Medulla oblongata (tissue), 1 donor: ENCODE measurements around the gene FYB1.
"Not testable (repeated sequence)": the region's sequence is repeated elsewhere in the genome, so short reads cannot be mapped to it uniquely, and the experiment has no call there.

Source experiments
- DNase-seq: peaks from one replicate; pipeline ENCODE4 v3.0.0-alpha.2; 2015; ENCODE audit errors: extremely low spot score

The FYB1 gene

DNA sequence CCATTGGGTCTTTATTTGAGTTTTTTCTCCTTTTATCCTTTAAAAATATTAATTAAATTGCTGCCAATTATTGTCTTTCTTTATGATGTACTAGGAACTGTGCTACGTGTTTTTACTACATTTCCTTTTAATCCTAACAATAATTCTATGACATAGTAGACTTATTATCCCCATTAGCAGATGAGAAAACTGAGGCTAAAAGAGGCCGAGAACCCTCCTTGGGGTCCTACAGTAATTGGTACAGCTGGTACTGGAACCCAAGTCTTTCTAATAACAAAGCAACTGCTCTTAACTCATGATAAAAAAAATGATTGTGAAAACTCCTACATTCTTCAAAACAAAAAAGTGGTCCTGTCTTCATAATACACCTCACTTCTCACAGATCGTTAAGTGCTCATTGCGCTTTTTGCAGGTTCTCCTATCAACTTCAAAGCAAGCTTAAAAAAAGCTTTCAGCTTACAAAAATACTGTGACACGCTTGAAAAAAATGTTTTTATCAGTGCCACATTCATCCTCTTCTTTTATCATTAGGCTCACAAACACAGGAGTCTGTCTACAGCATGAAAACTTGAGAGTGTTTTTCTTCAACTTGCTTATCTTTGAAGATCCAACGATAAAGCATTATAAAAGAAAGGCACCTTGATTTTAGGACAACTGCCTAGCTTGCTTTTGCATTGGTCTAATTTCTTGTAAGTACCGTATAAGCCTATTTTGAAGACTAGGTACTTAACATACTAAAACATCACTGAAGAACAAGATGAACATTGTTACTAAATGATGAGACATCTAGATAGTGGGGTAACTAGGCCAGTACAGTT, 32.4 kb downstream of the FYB1 start:
- no peak for DNase-seq

DNA sequence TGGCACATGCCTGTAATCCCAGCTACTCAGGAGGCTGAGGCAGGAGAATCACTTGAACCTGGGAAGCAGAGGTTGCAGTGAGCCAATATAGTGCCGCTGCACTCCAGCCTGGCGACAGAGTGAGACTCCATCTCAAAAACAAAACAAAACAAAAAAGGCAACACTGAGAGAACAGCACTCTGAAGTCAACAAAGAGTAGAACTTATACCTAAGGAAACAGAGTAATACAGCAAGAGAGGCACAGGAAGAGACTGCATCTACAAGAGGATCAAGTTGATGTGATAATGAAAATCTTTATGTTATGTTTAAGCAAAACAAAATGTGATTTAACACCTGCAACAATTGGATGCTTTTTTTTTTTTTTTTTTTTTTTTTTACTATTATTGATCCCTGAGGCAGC, 33.1 kb downstream of the FYB1 start:
- DNase-seq, result no peak

- no peak for DNase-seq
These were observed 33.6 kb downstream of the FYB1 start for GRCh38 chr5:39185761-39186160.

DNA sequence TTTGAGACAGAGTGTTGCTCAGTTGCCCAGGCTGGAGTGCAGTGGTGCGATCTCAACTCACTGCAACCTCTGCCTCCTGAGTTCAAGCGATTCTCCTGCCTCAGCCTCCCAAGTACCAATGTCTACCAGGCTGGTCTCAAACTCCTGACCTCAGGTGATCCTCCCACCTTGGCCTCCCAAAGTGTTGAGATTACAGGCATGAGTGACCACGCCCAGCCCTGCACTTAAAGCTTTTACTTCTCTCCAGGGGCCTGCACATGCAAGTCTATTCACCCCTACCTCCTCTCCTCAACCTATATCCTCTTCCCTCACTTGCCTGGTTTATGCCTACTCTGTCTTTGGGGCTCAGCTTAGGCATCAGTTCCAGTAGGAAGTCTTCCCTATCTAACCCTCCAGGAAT, 39.8 kb downstream of the FYB1 start:
- DNase-seq, result not testable (repeated sequence)

DNA sequence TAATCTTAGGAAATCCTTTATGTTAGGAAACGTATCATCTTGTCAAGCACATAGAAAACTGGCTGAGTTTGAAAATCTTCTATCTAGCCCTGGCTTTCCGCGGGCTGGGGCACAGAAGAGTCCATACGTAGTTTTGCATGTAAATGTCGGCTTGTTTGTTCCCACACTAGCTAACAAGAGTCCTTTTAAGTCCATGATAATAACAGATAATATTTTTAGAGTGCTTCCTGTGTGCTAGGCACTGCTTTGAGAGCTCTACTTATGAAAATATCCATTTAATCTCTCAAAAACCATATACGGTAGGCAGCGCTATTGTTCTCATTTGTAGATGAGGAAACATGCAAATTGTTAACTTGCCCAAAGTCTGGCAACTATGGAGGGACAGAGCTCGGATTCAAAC, 40.5 kb downstream of the FYB1 start:
- DNase-seq, result no peak

GRCh38 chr5:39178171-39178570, 41.2 kb downstream of the FYB1 start:
- DNase-seq, result no peak

GRCh38 chr5:39177631-39177964, 41.8 kb downstream of the FYB1 start:
- DNase-seq, result peak; percentile 46

DNA sequence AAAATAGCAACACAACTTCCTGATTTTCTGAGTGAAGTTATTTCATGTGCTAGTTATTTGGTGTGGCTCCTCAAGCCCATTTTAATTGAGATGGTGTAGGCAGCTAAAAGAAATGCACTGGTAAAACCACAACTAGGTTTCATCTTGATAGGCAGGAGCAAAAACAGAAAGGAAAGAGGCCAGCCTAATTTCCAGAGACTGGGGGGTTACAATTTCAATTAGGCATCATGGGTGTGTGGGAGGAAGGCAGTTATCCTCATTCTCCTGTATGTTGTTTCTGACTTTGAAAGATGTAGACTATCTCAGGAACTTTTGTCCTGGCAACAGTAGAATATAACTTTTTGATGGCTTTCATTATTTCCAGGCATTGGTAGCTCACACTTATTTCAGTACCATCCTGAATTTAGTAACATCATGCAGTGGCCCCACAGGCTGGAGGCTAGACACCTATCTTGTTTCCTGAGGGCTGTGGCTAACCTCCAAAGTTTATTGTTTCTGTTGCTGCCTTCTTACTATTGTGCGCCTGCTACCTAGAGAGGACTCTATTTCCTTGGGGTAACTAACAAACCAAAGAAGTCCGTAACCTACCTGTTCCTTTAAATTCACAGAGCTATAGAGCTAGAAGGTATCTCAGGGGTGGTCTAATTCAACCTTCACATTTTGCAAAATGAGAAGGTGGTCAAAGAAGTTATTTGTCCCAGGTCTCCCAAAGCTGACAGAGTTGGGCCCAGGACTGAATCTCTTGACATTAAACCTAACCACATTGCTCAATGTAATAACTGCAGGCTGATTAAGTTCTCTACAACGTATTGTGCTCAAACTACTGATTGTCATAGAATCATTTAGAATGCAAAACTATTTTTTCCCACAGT, 42.4 kb downstream of the FYB1 start:
- DNase-seq, result no peak

- DNase-seq, result no peak
These were observed 43.9 kb downstream of the FYB1 start for GRCh38 chr5:39175273-39175955.

DNA sequence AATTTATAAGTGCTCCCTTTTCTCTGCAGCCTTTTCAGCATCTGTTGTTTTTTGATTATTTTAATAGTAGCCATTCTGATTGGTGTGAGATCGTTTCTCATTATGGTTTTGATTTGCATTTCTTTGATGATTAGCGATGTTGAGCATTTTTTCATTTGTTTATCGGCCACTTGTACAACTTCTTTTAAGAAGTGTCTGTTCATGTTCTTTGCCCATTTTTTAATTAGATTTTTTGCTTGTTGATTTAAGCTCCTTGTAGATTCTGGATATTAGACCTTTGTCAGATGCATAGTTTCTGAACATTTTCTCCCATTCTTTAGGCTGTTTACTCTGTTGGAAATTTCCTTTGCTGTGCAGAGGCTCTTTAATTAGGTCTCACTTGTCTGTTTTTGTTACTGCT, 46.3 kb downstream of the FYB1 start:
- DNase-seq, result no peak

- DNase-seq, result no peak
These were observed 46.8 kb downstream of the FYB1 start for GRCh38 chr5:39172593-39172992.

GRCh38 chr5:39171647-39172046, 47.7 kb downstream of the FYB1 start:
- DNase-seq, result no peak

DNA sequence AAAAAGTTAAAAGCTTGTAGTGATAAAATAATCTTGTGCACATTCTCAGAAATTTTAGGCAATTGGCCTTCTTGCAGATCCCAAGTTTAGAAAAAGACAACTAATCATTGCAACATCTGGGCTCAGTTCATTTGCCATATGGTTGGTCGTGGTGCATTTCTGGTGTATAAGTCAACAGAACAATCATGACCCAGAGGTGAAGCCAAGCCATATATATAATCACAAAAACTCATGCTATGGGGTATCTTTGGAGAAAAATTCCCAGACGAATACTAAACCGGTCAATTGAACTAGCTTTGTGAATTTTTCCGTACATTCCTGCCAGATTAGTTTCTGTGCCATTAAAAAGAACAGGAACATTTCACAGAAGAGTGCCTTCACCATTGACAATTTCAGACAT, 50.3 kb downstream of the FYB1 start:
- DNase-seq, result no peak

- DNase-seq, result no peak
These were observed 51.4 kb downstream of the FYB1 start for GRCh38 chr5:39167972-39168342.

DNA sequence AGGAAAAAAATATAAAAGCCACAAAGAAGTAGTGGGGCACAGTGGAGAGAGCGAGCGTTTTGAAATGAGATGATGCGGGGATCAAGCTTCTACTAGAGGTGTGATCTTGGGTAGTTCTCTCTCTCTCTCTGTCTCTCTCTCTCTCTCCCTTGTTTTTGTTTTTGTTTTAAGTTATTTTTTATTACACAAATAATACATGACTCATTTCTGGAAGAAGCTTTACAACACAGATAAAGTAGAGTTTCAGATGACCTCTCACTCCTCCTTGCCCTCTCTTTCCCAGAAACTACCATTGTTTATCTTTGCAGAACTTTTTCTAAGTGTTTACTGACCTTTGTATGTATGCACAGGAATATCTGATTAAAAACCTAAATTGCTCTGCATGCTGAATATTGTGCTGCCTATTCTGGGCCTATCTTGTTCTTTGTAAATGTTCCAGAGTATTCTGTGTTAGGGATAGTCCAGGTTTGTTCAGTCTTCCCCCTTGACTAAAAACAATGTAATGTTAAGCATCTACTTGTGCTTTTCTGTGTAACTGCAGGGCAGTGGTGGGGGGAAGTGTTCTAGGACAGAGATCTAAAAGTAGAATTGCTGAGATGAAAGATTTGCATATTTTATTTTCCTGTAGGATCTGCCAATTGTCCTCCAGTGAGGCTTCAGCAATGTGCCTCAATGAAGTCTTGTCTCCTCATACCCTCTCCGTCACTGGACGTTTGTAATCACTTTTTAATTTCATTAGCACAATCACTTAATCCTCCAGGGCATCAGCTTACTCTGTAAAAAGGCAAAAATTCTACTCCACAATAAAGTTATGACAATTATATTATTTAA, 52.0 kb downstream of the FYB1 start:
- no peak for DNase-seq

- DNase-seq, result no peak
These were observed 54.6 kb downstream of the FYB1 start for GRCh38 chr5:39164529-39165402.

- peak; percentile 27 for DNase-seq
These were observed 55.3 kb downstream of the FYB1 start for GRCh38 chr5:39164016-39164415.

DNA sequence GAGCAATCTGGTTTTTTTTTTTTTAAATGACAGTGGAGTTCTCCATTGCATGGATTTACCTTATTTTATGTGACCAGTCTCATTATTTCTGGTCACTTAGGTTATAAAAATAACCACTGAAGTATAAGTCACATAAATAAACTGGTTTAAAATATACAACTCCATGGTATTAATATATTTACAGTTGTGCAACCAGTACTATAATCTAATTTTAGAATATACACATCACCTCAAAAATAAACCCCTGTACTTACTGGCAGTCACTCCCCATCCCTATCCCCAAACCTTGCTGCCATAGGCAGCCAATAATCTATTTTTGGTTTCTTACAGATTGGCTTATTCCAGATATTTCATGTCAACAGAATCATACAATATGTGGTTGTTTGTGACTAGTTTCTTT, 57.8 kb downstream of the FYB1 start:
- DNase-seq, result no peak

- no peak for DNase-seq
These were observed 58.7 kb downstream of the FYB1 start for GRCh38 chr5:39160576-39161213.

DNA sequence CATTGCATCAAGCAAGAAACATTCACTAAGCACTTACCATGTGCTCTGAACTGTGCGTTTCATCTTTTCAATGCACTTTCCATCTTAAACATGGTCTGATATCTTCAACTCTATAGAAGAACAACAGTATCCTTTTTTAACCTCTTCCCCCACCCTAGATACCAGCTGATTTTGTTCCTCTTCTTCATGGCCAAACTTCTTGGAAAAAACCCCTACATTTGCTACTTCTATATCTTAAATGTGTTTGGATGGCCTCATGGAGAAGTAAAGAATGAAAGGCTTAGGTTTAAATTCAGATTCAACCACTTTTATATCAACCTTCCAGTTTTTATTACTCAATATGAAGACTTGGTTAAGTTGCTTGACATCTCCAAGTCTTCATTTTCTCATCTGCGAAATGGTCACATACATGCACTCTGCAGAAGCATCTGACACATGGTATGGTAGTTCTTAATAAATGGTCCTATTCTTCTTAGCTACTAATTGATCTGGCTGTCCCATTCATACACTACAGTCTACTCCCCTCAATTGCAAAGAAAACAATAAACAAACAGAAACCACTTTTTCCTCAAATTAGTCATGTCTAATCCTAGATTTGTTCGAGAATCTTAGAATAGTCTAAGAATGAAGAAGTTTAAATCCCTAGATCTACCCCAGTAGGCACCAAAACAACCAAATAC, 59.4 kb downstream of the FYB1 start:
- no peak for DNase-seq
